ENCODE measurements around the gene THSD7A.

The THSD7A gene

GRCh38 chr7:11706666-11707605 lies 125.1 kb downstream of the THSD7A start:
- DNase-seq (ENCODE audit: low spot score), result peak; percentile 44

GRCh38 chr7:11703829-11704228 lies 128.2 kb downstream of the THSD7A start:
- no peak for DNase-seq (ENCODE audit: low spot score)

DNA sequence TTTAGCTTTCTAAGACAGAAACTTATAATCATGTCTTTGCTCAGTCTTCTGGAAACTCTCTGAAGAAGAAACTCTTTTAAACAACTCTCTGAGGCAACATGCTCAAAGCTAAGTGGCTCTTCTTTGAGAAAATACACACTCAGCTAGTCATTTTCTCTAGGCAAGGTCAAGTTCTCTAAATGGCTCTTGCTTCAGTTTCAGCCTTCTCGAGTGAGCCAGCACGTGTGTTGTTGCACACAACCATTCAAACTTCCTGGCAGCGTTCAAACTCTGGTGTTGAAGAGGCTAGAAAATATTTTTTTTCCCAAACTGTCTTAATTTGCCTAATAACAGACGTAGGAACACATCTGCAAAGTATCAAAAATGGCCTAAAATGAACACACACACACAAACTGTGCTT lies 129.1 kb downstream of the THSD7A start:
- DNase-seq (ENCODE audit: low spot score), result no peak

DNA sequence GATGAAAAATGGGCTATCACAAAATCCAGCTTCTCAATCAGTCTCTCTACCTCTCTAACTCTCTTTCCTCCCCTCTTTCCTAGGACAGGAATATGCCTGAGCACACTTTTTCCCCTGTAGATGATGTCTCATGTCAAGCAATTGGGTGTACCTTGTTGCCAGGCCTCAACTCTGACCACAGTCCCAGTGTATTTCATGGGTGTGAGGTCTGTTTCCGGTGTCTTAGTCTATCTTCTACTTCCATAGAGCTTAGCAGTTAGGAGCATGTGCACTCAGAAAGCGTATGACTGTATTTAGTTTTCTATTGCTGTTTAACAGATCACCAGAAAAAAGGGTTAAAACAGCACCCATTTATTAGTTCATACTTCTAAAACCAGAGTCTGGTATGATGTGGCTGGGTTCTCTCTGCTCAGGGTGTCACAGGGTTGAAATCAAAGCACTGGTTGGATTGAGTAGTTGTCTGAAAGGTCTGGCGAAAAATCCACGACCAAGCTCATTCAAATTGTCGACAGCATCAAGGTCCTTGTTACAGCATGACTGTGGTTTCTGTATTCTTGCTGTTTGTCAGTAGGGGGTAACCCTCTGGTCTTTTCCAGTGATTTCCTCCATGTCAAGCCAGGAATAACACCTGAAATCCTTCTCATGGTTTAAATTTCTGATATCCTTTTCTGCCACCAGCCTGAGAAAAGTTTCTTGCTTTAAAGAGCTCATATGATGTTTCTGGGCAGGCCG lies 130.0 kb downstream of the THSD7A start:
- no peak for DNase-seq (ENCODE audit: low spot score)

GRCh38 chr7:11699666-11700065 lies 132.3 kb downstream of the THSD7A start:
- no peak for DNase-seq (ENCODE audit: low spot score)

GRCh38 chr7:11698384-11698871 lies 133.6 kb downstream of the THSD7A start:
- DNase-seq (ENCODE audit: low spot score), result no peak

DNA sequence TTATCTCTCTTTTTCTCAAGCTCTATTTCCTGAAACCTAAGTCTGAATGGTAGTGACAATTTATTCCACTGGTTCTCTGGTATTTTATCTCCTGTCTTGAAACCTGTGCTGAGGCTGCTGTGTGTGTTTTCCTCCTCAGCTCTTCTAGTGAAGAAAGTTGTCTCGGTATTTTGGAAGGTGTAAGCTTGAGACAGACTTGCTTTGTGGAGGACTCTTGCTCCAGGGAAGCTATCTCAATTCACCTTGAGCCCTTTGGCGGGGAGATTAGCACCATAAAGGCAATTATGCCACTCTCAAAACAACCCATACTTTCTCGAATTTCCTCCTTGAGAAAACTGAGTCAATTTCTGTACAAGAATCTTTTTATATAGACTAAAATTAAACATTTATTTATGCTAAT lies 141.6 kb downstream of the THSD7A start:
- no peak for DNase-seq (ENCODE audit: low spot score)

DNA sequence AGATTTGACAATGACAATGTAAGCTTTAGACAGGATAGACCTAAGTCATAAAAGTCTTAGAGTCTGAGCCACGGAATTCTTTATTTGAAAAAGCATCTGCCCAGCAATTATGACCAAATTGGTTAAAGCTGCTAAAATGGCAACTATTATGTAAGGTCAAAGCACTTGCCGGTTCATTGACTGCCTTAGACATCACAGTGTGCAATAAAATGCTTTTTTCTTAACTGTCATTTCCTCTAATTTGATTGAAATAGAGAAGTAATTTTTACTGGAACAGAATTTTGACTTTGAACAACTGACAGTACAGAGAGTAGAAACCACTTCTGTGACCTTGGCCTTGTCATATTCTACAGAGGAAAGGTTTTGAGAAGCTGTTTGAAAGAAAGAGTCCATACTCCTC lies 142.9 kb downstream of the THSD7A start:
- DNase-seq (ENCODE audit: low spot score), result no peak

GRCh38 chr7:11681461-11681860 lies 150.5 kb downstream of the THSD7A start:
- DNase-seq (ENCODE audit: low spot score), result no peak

DNA sequence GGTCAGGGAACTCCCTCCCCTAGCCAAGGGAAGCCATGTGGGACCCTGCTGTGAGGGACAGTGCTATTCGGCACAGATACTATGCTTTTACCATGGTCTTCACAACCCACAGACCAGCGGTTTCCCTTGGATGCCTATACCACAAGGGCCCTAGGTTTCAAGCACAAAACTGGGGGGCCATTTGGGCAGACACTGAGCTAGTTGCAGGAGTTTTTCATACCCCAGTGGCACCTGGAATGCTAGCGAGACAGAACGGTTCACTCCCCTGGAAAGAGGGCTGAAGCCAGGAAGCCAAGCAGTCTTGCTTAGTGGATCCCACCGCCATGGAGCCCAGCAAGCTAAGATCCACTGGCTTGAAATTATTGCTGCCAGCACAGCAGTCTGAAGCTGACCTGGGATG lies 156.8 kb downstream of the THSD7A start:
- DNase-seq (ENCODE audit: low spot score), result no peak

DNA sequence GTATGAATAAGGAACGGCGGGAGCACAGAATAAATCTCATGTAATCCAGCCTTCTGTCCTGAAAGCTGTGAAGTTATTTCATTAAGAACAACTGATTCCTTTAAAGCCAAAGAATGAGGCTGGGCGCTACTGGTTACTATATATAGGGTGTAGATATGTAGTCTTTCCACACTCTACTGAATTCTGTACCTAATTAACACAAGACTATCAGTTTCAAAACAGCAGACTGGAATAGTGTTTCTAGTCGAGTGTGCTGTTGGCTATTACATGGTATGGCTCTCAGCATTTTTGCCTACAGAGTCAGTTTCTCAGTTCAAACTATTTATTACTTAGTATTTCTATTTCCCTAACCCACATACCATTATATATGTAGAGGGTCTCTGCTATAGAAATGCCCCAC lies 163.3 kb downstream of the THSD7A start:
- DNase-seq (ENCODE audit: low spot score), result no peak

GRCh38 chr7:11667810-11668185 lies 164.2 kb downstream of the THSD7A start:
- no peak for DNase-seq (ENCODE audit: low spot score)

- DNase-seq (ENCODE audit: low spot score), result no peak
Observed at GRCh38 chr7:11667071-11667809, 164.8 kb downstream of the THSD7A start.

- no peak for DNase-seq (ENCODE audit: low spot score)
Observed at GRCh38 chr7:11665357-11665756, 166.6 kb downstream of the THSD7A start.

- DNase-seq (ENCODE audit: low spot score), result no peak
Observed at GRCh38 chr7:11655642-11656041, 176.4 kb downstream of the THSD7A start.

DNA sequence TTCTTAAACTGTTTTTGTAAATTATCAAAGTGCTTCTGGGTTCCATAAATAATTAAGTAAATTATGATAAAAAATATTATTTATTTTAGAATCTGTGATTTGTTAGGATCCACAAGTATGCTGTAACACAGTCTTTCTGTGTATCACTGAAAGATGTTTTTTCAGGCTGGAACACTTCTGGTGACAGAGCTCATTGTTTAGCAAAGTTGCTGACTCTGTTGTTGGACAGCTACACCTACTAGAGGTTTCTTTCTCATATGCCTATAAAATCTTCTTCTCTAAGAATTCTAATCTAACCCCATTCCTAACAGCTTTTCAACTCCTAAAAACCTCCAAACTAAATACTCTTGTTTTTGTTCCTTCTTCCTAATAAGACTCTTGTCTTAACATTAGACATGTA lies 176.8 kb downstream of the THSD7A start:
- DNase-seq (ENCODE audit: low spot score), result peak; percentile 10

DNA sequence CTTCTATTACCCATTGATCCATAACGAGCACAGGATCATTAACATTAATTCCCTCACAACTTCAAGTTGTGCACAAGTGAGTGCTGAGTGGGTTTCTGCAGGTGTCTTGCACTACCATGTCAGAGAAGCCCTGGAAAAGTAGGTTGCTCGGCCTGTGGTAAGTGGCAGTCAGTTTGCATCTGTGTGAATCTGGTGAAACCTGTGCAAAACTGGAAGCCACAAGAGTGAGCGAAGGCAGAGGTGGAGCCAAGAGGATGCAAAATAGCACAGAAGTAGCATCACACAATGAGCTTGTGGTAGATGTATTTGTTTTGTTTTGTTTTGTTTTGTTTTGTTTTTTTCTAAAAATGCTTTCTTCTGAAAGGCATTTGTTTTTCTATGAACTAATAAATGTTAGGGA lies 181.5 kb downstream of the THSD7A start:
- no peak for DNase-seq (ENCODE audit: low spot score)

DNA sequence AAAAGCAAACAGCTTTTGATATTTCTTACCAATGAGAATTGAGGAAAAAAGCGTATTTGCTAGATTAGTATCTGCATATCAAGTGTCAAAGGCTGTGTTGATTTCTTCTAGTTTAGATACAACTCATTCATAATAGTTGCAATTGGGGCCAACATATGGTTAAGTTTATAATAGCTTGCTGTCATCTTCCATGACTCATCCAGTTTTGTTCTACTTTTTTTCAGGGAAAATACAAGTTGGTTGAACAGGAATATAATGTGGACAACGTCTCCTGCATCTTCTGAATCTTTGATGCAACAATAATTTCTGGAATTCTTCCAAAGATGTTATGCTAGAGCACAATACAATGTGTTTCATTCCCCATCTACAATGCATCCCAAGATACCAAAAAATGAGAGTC lies 182.0 kb downstream of the THSD7A start:
- DNase-seq (ENCODE audit: low spot score), result peak; percentile 15

- no peak for DNase-seq (ENCODE audit: low spot score)
Observed at GRCh38 chr7:11648980-11649379, 183.0 kb downstream of the THSD7A start.

DNA sequence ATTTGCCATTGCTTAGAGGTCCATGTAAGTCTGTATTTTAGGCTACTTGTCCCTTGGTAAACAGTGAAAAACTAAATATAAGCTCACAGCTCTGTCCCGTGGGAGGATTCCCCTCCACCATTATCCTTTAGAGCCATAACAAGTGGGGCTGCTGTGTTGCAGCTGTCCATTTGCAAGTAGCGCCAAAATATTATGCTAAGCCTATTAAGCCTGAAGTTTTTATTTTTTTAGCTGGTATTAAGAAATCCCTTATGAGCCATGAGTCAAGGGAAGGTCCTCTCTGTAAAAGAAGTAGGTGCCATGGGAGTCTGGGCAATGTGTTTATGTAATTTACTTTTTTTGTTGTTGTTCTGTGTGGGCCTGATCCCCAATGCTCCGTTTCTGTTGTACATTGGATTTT lies 183.9 kb downstream of the THSD7A start:
- no peak for DNase-seq (ENCODE audit: low spot score)

- no peak for DNase-seq (ENCODE audit: low spot score)
Observed at GRCh38 chr7:11642841-11643240, 189.2 kb downstream of the THSD7A start.

DNA sequence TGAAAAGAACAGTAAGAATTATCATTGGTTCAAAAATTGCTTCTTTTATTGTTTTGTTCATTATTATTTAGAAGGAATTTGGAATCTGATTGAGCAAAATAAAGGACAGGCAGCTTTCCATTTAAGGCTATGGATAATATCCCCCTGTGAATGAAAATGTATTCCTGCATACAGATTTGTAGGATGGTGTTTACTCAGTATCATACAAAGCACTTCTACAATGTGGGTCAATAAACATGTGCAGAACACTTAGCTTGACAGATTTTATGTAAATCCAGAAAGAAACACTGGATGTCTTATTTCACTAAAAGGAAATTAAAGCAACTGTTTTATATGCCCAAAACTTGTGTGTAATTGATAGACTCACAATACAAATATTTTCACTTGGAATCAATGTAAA lies 189.7 kb downstream of the THSD7A start:
- no peak for DNase-seq (ENCODE audit: low spot score)
